ENCODE data around the gene HOXB6. TPM values are rescaled to one million over a fixed set of nuclear protein-coding genes. Genes with fewer than 3 reads are reported as not detected.

The HOXB6 gene
- total and polyA plus RNA-seq, 9 donors, result 0.25 to 10.3 (median 1.2) TPM

- Histone ChIP-seq H3K4me3 (no peak overlapping the region), H3K9me3 (no peaks in the 10 kb centered on the region), H3K27me3 (peaks cover 8% of the 10 kb centered on the region), H3K36me3 (no peaks in the 10 kb centered on the region), H3K27ac (no peak overlapping the region), H3K4me1 (ENCODE audit: insufficient read depth) (no peaks in the 10 kb centered on the region)
- no peak for TF ChIP-seq POLR2A (IDR thresholded peaks at IDR 0.05)
- TF ChIP-seq CTCF (IDR thresholded peaks at IDR 0.05), result no peak
- TF ChIP-seq EP300 (IDR thresholded peaks at IDR 0.05), result no peak
- WGBS, 3 donors, result 14 to 20% (median 14%) methylated on average over 26 of the region's 26 CpGs
- DNase-seq, result no peak
- intact Hi-C loops (cut with DNase I), result no loop called here
These were observed 24.8 kb downstream of the HOXB6 start for GRCh38 chr17:48579760-48580554.

GRCh38 chr17:48579471-48579759 lies 25.4 kb downstream of the HOXB6 start:
- peaks cover 8% of the 10 kb centered on the region for H3K27me3 ChIP-seq
- H3K27ac ChIP-seq, result no peak overlapping the region
- no peaks in the 10 kb centered on the region for H3K9me3 ChIP-seq
- 21 to 25% (median 22%) methylated on average over 7 of the region's 7 CpGs for WGBS, 3 donors
- no peaks in the 10 kb centered on the region for H3K36me3 ChIP-seq
- DNase-seq, result no peak
- intact Hi-C loops (cut with DNase I), result no loop called here
- H3K4me1 ChIP-seq (ENCODE audit: insufficient read depth), result no peaks in the 10 kb centered on the region
- H3K4me3 ChIP-seq, result no peak overlapping the region
- TF ChIP-seq EP300 (IDR thresholded peaks at IDR 0.05), result no peak
- TF ChIP-seq CTCF (IDR thresholded peaks at IDR 0.05), result no peak
- TF ChIP-seq POLR2A (IDR thresholded peaks at IDR 0.05), result no peak

GRCh38 chr17:48578616-48579470 lies 25.9 kb downstream of the HOXB6 start:
- 7 to 13% (median 10%) methylated on average over 42 to 43 of the region's 43 CpGs for WGBS, 3 donors
- Histone ChIP-seq H3K4me3 (peak overlapping the region; percentile 35), H3K4me1 (ENCODE audit: insufficient read depth) (no peaks in the 10 kb centered on the region), H3K27me3 (peaks cover 8% of the 10 kb centered on the region), H3K36me3 (no peaks in the 10 kb centered on the region), H3K27ac (no peak overlapping the region), H3K9me3 (no peaks in the 10 kb centered on the region)
- no peak for DNase-seq
- TF ChIP-seq CTCF (IDR thresholded peaks at IDR 0.05), result no peak
- no peak for TF ChIP-seq EP300 (IDR thresholded peaks at IDR 0.05)
- TF ChIP-seq POLR2A (IDR thresholded peaks at IDR 0.05), result no peak
- intact Hi-C loops (cut with DNase I), result no loop called here

GRCh38 chr17:48577946-48578615 lies 26.7 kb downstream of the HOXB6 start, which contains the start of gene HOXB4:
Gene HOXB4 (minus strand): TSS chr17:48578350. CDS start chr17:48578319, 31 bp downstream.
- Histone ChIP-seq H3K27ac (no peak within 1 kb of the TSS), H3K4me3 (peak within 1 kb of the TSS; percentile 35), H3K9me3 (no peaks in the 10 kb centered on the region), H3K36me3 (no peaks in the 10 kb centered on the region), H3K27me3 (peaks cover 8% of the 10 kb centered on the region), H3K4me1 (ENCODE audit: insufficient read depth) (no peaks in the 10 kb centered on the region)
- intact Hi-C loops (cut with DNase I), result no loop called here
- WGBS, 3 donors, result 2 to 3% (median 2%) methylated on average over 26 to 58 of the region's 58 CpGs
- peak in 1 of 5 donors; percentile 32 for DNase-seq
- TF ChIP-seq POLR2A (IDR thresholded peaks at IDR 0.05), result no peak
- TF ChIP-seq EP300 (IDR thresholded peaks at IDR 0.05), result no peak
- TF ChIP-seq CTCF (IDR thresholded peaks at IDR 0.05), result no peak

All from ovary (tissue), 9 donors.